A549 (cell line): Measurements from ENCODE around the gene B4GALT1.
A peak's percentile ranks its signal among the peaks of the same experiment; 100 is the strongest.

Experiments used
- CBX2 ChIP-seq: fragments of 200-600 bp; sonication (generic); IDR thresholded peaks from 2 replicates; pipeline ENCODE4 v1.6.1; 2016; ENCODE audit warnings: low read depth, mild to moderate bottlenecking, borderline replicate concordance
- CEBPB ChIP-seq, 2 experiments: fragments of >200 bp in 1 of 2; sonication (Bioruptor Twin) in 1 of 2; formaldehyde crosslinking in 1 of 2; IDR thresholded peaks; 2 replicates each; pipeline ENCODE4 v1.6.1; 2012 to 2016
- HDAC2 ChIP-seq: fragments of 200-600 bp; sonication (generic); IDR thresholded peaks from 2 replicates; pipeline ENCODE4 v1.6.1; 2016
- POLR2A ChIP-seq: IDR thresholded peaks from 2 replicates; pipeline ENCODE4 v1.6.1; 2012; ENCODE audit warnings: mild to moderate bottlenecking, low read length
- RCOR1 ChIP-seq: fragments of 150-350 bp; IDR thresholded peaks from 2 replicates; pipeline ENCODE4 v1.6.1; 2014; ENCODE audit warnings: antibody characterized with exemption, low read length, low read depth
- RFX5 ChIP-seq: fragments of 450-650 bp; IDR thresholded peaks from 2 replicates; pipeline ENCODE4 v1.7.1; 2014; ENCODE audit warnings: antibody characterized with exemption, mild to moderate bottlenecking, moderate library complexity
- RNF2 ChIP-seq: fragments of 200-600 bp; sonication (generic); IDR thresholded peaks from 2 replicates; pipeline ENCODE4 v1.6.1; 2016; ENCODE audit warnings: low read depth, mild to moderate bottlenecking, antibody characterized with exemption, moderate library complexity, borderline replicate concordance
- ZNF302 ChIP-seq: fragments of 250-450 bp; sonication (Bioruptor Pico); IDR thresholded peaks from 2 replicates; pipeline ENCODE4 v1.9.0; 2021; ENCODE audit warnings: inconsistent platforms, mild to moderate bottlenecking, moderate library complexity
- TF ChIP-seq, protein P1 (sequence below): fragments of >200 bp; sonication (Bioruptor Twin); formaldehyde crosslinking; IDR thresholded peaks from 3 replicates; pipeline ENCODE4 v1.5.1; 2016

- TF ChIP-seq POLR2A (no peak), RNF2 (no peak), CBX2 (no peak), CEBPB (IDR thresholded peaks at IDR 0.05) (no peak), HDAC2 (no peak), RFX5 (no peak), RCOR1 (no peak), ZNF302 (CRISPR knock-in tag) (no peak)
- TF ChIP-seq, protein P1, sequence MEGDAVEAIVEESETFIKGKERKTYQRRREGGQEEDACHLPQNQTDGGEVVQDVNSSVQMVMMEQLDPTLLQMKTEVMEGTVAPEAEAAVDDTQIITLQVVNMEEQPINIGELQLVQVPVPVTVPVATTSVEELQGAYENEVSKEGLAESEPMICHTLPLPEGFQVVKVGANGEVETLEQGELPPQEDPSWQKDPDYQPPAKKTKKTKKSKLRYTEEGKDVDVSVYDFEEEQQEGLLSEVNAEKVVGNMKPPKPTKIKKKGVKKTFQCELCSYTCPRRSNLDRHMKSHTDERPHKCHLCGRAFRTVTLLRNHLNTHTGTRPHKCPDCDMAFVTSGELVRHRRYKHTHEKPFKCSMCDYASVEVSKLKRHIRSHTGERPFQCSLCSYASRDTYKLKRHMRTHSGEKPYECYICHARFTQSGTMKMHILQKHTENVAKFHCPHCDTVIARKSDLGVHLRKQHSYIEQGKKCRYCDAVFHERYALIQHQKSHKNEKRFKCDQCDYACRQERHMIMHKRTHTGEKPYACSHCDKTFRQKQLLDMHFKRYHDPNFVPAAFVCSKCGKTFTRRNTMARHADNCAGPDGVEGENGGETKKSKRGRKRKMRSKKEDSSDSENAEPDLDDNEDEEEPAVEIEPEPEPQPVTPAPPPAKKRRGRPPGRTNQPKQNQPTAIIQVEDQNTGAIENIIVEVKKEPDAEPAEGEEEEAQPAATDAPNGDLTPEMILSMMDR = peak; percentile 46
Observed at GRCh38 chr9:33170464-33171415, 3.6 kb upstream of the B4GALT1 start.
